Transverse colon (tissue), 4 donors: ENCODE measurements around the gene IPO11. TPM values are rescaled to one million over a fixed set of nuclear protein-coding genes. Genes with fewer than 3 reads are reported as not detected.

Source experiments
- DNase-seq: peaks from one replicate; pipeline ENCODE4 v3.0.0-alpha.2; 2019
- H3K27ac ChIP-seq, 4 donors: fragments of 200-600 bp; sonication (generic); 2 replicates each; pipeline ENCODE4 v1.5.1; 2016 to 2018; ENCODE audit warnings: inconsistent platforms in 4 of 4
- H3K27me3 ChIP-seq: fragments of 200-600 bp; sonication (generic); 2 replicates; pipeline ENCODE4 v1.5.1; 2017; ENCODE audit warnings: inconsistent platforms
- H3K36me3 ChIP-seq, 4 donors: fragments of 200-600 bp; sonication (generic); 2 replicates each; pipeline ENCODE4 v1.5.1; 2017 to 2019; ENCODE audit warnings: inconsistent platforms in 4 of 4
- H3K4me1 ChIP-seq, 4 donors: fragments of 200-600 bp; sonication (generic); 2 replicates each; pipeline ENCODE4 v1.5.1; 2017 to 2020; ENCODE audit warnings: inconsistent platforms in 4 of 4
- H3K4me3 ChIP-seq, 4 donors: fragments of 200-600 bp; sonication (generic); 1 replicate in 1 of 4; 2 replicates in 3 of 4; pipeline versions ENCODE4 v1.5.1 to v1.6.1; 2017 to 2019; ENCODE audit warnings: inconsistent platforms in 4 of 4
- H3K9me3 ChIP-seq, 2 donors: fragments of 200-600 bp; sonication (generic); 2 replicates each; pipeline ENCODE4 v1.5.1; 2017 to 2019; ENCODE audit warnings: inconsistent platforms in 2 of 2
- EP300 ChIP-seq: sonication (generic); formaldehyde crosslinking; IDR thresholded peaks from one replicate; pipeline ENCODE4 v1.6.1; 2017; ENCODE audit warnings: antibody characterized with exemption, low read depth
- POLR2A ChIP-seq: fragments of 450-650 bp; IDR thresholded peaks from one replicate; pipeline ENCODE4 v1.6.1; 2016; ENCODE audit warnings: antibody characterized with exemption, mild to moderate bottlenecking, moderate library complexity
- POLR2AphosphoS5 ChIP-seq, 3 donors: sonication (generic); formaldehyde crosslinking; IDR thresholded peaks; one replicate each; pipeline ENCODE4 v1.6.1; 2016; ENCODE audit warnings: antibody characterized with exemption in 3 of 3
- WGBS, 2 donors: methylation state at CpG; one replicate each; pipeline ENCODE4 v1.1.5; 2018; ENCODE audit warnings: low coverage in 1 of 2; 5-methylcytosine and 5-hydroxymethylcytosine counted together
- in situ Hi-C, 4 donors: fragments of 200-750 bp; cut with MboI; loops; one replicate each; pipeline versions ENCODE4 v1.15.0 to v1.15.1; 2017; ENCODE audit warnings: low sequenced_read_pairs in 3 of 4, low pct_ligation_motif_present in 1 of 4, low pct_unique_long_range_greater_than_20kb in 1 of 4
- intact Hi-C: fragments of 100-400 bp; cut with DNase I; formaldehyde crosslinking; loops from one replicate; pipeline ENCODE4 v1.15.1; 2023; ENCODE audit warnings: low total_unique reads
- total RNA-seq, 4 donors: library from RNA; depleted of rRNA; stranded (reverse); fragments of >200 nt; gene quantifications; one replicate each; pipeline ENCODE4 v1.1.0, GENCODE V29; 2016
- TF ChIP-seq, protein P1 (sequence below), 5 experiments: fragments of 200-600 bp in 3 of 5; fragments of 450-650 bp in 2 of 5; sonication (generic) in 3 of 5; IDR thresholded peaks; 1 replicate in 2 of 5; 2 replicates in 3 of 5; pipeline ENCODE4 v1.5.1; 2016 to 2017; ENCODE audit warnings: antibody characterized with exemption in 5 of 5, inconsistent platforms in 3 of 5, mild to moderate bottlenecking in 2 of 5, moderate library complexity in 1 of 5

IPO11 gene
- total RNA-seq, 4 donors from 2014 or later, result 6.4 to 37.8 (median 16.3) TPM

DNA sequence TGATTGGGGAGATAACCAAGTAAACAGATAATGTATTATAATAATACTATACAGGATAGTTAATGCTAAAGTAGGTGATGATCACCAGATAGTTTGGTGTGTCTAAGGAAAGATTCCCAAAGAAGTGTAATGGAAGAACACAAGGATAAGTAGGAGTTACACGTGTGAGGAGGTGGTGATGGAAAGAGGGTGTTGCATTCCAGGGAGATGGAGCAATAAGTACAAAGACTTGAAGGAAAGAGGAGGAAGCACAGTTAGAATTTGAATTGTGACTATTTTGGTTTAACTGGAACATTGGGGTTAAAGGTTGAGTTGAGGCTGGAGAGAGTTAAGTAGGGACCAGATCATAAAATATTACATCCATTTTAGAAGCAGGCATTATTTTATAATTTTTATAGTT, 76.9 kb downstream of the IPO11 start:
- no peaks in the 10 kb centered on the region for H3K27me3 ChIP-seq
- in situ Hi-C loops (no loop called here), intact Hi-C loops (no loop called here)
- H3K36me3 ChIP-seq, result peaks cover 0 to 14% (median 0%) of the 10 kb centered on the region in 4 donors
- no peaks in the 10 kb centered on the region for H3K4me1 ChIP-seq
- no peak for DNase-seq
- no peaks in the 10 kb centered on the region for H3K9me3 ChIP-seq
- no peak overlapping the region for H3K4me3 ChIP-seq
- H3K27ac ChIP-seq, result no peak overlapping the region
- TF ChIP-seq, protein P1, sequence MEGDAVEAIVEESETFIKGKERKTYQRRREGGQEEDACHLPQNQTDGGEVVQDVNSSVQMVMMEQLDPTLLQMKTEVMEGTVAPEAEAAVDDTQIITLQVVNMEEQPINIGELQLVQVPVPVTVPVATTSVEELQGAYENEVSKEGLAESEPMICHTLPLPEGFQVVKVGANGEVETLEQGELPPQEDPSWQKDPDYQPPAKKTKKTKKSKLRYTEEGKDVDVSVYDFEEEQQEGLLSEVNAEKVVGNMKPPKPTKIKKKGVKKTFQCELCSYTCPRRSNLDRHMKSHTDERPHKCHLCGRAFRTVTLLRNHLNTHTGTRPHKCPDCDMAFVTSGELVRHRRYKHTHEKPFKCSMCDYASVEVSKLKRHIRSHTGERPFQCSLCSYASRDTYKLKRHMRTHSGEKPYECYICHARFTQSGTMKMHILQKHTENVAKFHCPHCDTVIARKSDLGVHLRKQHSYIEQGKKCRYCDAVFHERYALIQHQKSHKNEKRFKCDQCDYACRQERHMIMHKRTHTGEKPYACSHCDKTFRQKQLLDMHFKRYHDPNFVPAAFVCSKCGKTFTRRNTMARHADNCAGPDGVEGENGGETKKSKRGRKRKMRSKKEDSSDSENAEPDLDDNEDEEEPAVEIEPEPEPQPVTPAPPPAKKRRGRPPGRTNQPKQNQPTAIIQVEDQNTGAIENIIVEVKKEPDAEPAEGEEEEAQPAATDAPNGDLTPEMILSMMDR (IDR thresholded peaks at IDR 0.05), result no peak
- TF ChIP-seq POLR2AphosphoS5 (IDR thresholded peaks at IDR 0.05) (no peak), POLR2A (no peak), EP300 (no peak)
- WGBS, 2 donors, result 38 to 47% methylated on average over 1 of the region's 1 CpG

DNA sequence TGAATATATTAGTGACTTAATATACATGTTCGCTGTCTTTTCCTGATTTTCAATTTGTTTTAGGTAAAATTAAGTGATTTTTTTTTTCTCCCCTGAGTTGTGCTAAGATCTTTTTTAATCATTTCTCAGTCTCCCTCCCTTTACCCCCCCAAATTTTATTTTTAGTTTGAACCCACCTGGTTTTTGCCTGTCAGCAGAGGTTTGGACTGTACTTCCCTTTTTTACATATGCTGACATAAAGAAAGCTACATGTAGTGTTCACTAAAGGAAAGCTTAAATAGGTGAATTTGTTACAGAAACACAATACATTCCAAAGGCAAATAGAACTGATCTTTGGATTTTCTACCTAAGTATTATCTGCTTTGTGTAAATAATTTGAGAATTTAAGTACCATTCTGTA, 82.2 kb downstream of the IPO11 start:
- intact Hi-C loops (no loop called here), in situ Hi-C loops (no loop called here)
- Histone ChIP-seq H3K4me1 (no peaks in the 10 kb centered on the region), H3K27ac (no peak overlapping the region), H3K4me3 (no peak overlapping the region), H3K27me3 (no peaks in the 10 kb centered on the region), H3K9me3 (no peaks in the 10 kb centered on the region), H3K36me3 (peaks cover 0 to 6% (median 0%) of the 10 kb centered on the region in 4 donors)
- WGBS, 2 donors, result 97 to 100% methylated on average over 1 of the region's 1 CpG
- DNase-seq, result no peak
- TF ChIP-seq EP300 (no peak), POLR2AphosphoS5 (IDR thresholded peaks at IDR 0.05) (no peak), POLR2A (no peak)
- TF ChIP-seq, protein P1 (IDR thresholded peaks at IDR 0.05), result no peak

DNA sequence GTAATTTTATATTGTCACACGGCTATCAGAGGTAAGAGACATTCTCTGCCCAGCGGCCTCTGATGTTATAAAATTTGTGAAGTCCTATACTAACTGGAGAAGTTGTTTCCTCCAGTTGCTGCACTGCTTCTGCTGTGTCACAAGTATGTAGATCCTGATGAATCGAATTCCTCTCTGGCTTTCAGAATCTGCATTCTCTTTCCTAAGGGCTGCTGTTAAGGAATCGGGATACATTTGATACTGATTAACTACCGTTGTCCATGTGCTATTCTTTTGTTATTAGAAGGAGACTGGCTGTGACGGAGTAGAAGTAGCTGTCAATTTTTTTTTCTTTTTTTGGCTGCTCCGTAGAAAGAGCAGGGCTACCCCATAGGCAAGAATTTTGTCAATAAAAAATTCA, 84.3 kb downstream of the IPO11 start:
- no peaks in the 10 kb centered on the region for H3K27me3 ChIP-seq
- no peak overlapping the region for H3K4me3 ChIP-seq
- H3K36me3 ChIP-seq, result peaks cover 0 to 6% (median 0%) of the 10 kb centered on the region in 4 donors
- H3K27ac ChIP-seq, result no peak overlapping the region
- no peak for DNase-seq
- H3K9me3 ChIP-seq, result no peaks in the 10 kb centered on the region
- WGBS, 2 donors, result 96 to 97% methylated on average over 7 of the region's 7 CpGs
- intact Hi-C loops, result no loop called here
- H3K4me1 ChIP-seq, result no peaks in the 10 kb centered on the region
- TF ChIP-seq, protein P1 (IDR thresholded peaks at IDR 0.05), result no peak
- TF ChIP-seq POLR2AphosphoS5 (IDR thresholded peaks at IDR 0.05), result no peak
- in situ Hi-C loops, result no loop called here

DNA sequence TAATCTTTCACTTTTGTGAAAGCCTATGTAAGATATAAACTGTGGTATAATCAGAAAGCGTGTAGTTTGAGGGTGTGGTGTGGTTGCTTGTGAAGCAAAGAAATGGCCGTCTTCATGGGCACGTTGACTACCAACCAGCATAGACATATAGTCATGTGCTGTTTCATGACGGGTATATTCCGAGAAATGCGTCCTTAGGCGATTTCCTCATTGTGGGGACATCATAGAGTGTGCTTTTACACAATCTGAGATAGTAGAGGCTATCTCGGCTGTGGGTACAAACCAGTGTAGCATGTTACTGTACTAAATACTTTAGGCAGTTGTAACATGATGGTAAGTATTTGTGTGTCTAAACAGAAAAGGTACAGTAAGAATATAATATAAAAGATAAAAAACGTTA, 86.4 kb downstream of the IPO11 start:
- peaks cover 0 to 1% (median 0%) of the 10 kb centered on the region in 4 donors for H3K36me3 ChIP-seq

More for the DNA sequence above, 86.4 kb downstream of the IPO11 start:
- no peak for DNase-seq
- Histone ChIP-seq H3K4me3 (no peak overlapping the region), H3K9me3 (no peaks in the 10 kb centered on the region), H3K4me1 (no peaks in the 10 kb centered on the region), H3K27ac (no peak overlapping the region), H3K27me3 (no peaks in the 10 kb centered on the region)
- in situ Hi-C loops (no loop called here), intact Hi-C loops (no loop called here)
- TF ChIP-seq, protein P1 (IDR thresholded peaks at IDR 0.05), result no peak
- TF ChIP-seq POLR2A, result no peak
- WGBS, 2 donors, result 97% methylated on average over 8 of the region's 9 CpGs
